K562 (cell line): ENCODE data around the gene SKIC2. TPM values are rescaled to one million over a fixed set of nuclear protein-coding genes. Genes with fewer than 3 reads are reported as not detected.
A peak's percentile ranks its signal among the peaks of the same experiment; 100 is the strongest.

ENCODE experiments used
- ATAC-seq: fragments of 200-7000 bp; cut with Tn5 transposase; 3 replicates; pipeline ENCODE4 v1.9.1; 2020; ENCODE audit warnings: moderate library complexity
- BruUV-seq: library from RNA; stranded (reverse); fragments of 400-500 nt; replicated peaks from 2 replicates; lab custom pipeline; 2021; lab: Mats Ljungman, UMichigan
- CTCF ChIA-PET: fragments of 300-600 bp; formaldehyde crosslinking; extraction: SDS; loops from one replicate; lab custom pipeline; 2021; ENCODE audit warnings: low intra/inter-chr PET ratio; lab: Yijun Ruan, JAX
- POLR2A ChIA-PET: fragments of 300-600, 350-650 bp; sonication (Branson Sonifier 250); formaldehyde crosslinking; extraction: SDS; loops from one replicate; lab custom pipeline; 2021; ENCODE audit warnings: antibody characterized with exemption, inconsistent platforms; lab: Yijun Ruan, JAX
- DNase-seq, 4 experiments: peaks; one replicate each; pipeline versions ENCODE4 v3.0.0 to v3.0.0-alpha.2; 2011 to 2018; ENCODE audit warnings: low spot score in 3 of 4, mixed read lengths in 3 of 4; ENCODE audit errors: extremely low read depth in 1 of 4
- FAIRE-seq: peaks from 2 replicates; lab custom pipeline; 2011; peaks lifted over from hg19 to GRCh38; lab: Jason Lieb, UNC
- H2AFZ ChIP-seq: 2 replicates; pipeline ENCODE4 v1.6.0; 2011; ENCODE audit warnings: low read depth, low read length, control low read depth, inconsistent platforms
- H3K27ac ChIP-seq: fragments of 200-600 bp; 3 replicates; pipeline ENCODE4 v1.8.0; 2011; ENCODE audit warnings: low read depth, mild to moderate bottlenecking, control low read depth, inconsistent platforms, low read length, moderate library complexity, mixed read lengths; ENCODE audit errors: extremely low read depth
- H3K27me3 ChIP-seq, 2 experiments: fragments of 300-600 bp in 1 of 2; 2 replicates in 1 of 2; 3 replicates in 1 of 2; pipeline versions ENCODE4 v1.6.0 to v1.8.0; 2011; ENCODE audit warnings: inconsistent platforms in 2 of 2, low read length in 2 of 2, mild to moderate bottlenecking in 1 of 2, mixed read lengths in 1 of 2, moderate library complexity in 1 of 2; ENCODE audit not compliant: control insufficient read depth in 2 of 2, insufficient read depth in 2 of 2
- H3K36me3 ChIP-seq: fragments of 300-600 bp; 3 replicates; pipeline ENCODE4 v1.8.0; 2011; ENCODE audit warnings: mild to moderate bottlenecking, low read length, inconsistent platforms; ENCODE audit not compliant: control insufficient read depth, insufficient read depth
- H3K4me1 ChIP-seq, 2 experiments: fragments of 200-600 bp in 1 of 2; replicated peaks in 1 of 2; 2 replicates in 1 of 2; 3 replicates in 1 of 2; pipeline versions ENCODE4 v1.5.1 to v1.8.0; 2011; ENCODE audit warnings: inconsistent platforms in 2 of 2, low read length in 2 of 2, mild to moderate bottlenecking in 1 of 2, mixed read lengths in 1 of 2, moderate library complexity in 1 of 2; ENCODE audit not compliant: control insufficient read depth in 2 of 2, insufficient read depth in 2 of 2
- H3K4me2 ChIP-seq: 2 replicates; pipeline ENCODE4 v1.6.1; 2011; ENCODE audit warnings: low read length, control low read depth, inconsistent platforms, mixed read lengths; ENCODE audit not compliant: insufficient read depth
- H3K4me3 ChIP-seq: fragments of 200-600 bp; sonication (generic), shearing (Covaris generic); 2 replicates; pipeline ENCODE4 v1.5.1; 2016; ENCODE audit warnings: control low read depth, inconsistent platforms
- H3K79me2 ChIP-seq: fragments of 200-600 bp; 3 replicates; pipeline ENCODE4 v1.8.0; 2011; ENCODE audit warnings: low read length, inconsistent platforms; ENCODE audit not compliant: control insufficient read depth, insufficient read depth
- H3K9ac ChIP-seq, 2 experiments: 2 replicates each; pipeline versions ENCODE4 v1.6.0 to v1.6.1; 2011; ENCODE audit warnings: low read depth in 2 of 2, low read length in 2 of 2, control low read depth in 1 of 2, inconsistent platforms in 1 of 2, mild to moderate bottlenecking in 1 of 2, mixed read lengths in 1 of 2; ENCODE audit not compliant: insufficient read depth in 1 of 2
- H3K9me1 ChIP-seq: one replicate; pipeline ENCODE4 v1.6.0; 2011; ENCODE audit warnings: inconsistent platforms, mild to moderate bottlenecking, low read length, moderate library complexity; ENCODE audit not compliant: control insufficient read depth, insufficient read depth
- H3K9me3 ChIP-seq: replicated peaks from 2 replicates; pipeline ENCODE4 v1.5.1; 2011; ENCODE audit warnings: low read depth, low read length, inconsistent platforms; ENCODE audit not compliant: control insufficient read depth, insufficient read depth
- H4K20me1 ChIP-seq: replicated peaks from 2 replicates; pipeline ENCODE4 v1.6.1; 2011; ENCODE audit warnings: low read length, inconsistent platforms, mixed read lengths; ENCODE audit not compliant: control insufficient read depth, insufficient read depth
- ARID3A ChIP-seq: IDR thresholded peaks from 2 replicates; pipeline ENCODE4 v1.6.1; 2012; ENCODE audit warnings: low read depth, low read length, improper control_type of control experiment, borderline replicate concordance
- BRD9 ChIP-seq: fragments of 450-650 bp; IDR thresholded peaks from 2 replicates; pipeline ENCODE4 v1.6.1; 2018; ENCODE audit warnings: low read depth; ENCODE audit not compliant: partially characterized antibody
- CBX3 ChIP-seq, 2 experiments: IDR thresholded peaks; 1 replicate in 1 of 2; 2 replicates in 1 of 2; pipeline ENCODE4 v1.6.1; 2012; ENCODE audit warnings: inconsistent platforms in 2 of 2, low read length in 2 of 2, borderline replicate concordance in 1 of 2, control low read depth in 1 of 2
- JUN ChIP-seq, 2 experiments: sonication (generic) in 1 of 2; formaldehyde crosslinking in 1 of 2; IDR thresholded peaks; 2 replicates each; pipeline versions ENCODE4 v1.6.1 to v1.8.0; 2012 to 2022; ENCODE audit warnings: borderline replicate concordance in 2 of 2, mild to moderate bottlenecking in 2 of 2, improper control_type of control experiment in 1 of 2, low read depth in 1 of 2, low read length in 1 of 2, missing genetic modification reagents in 1 of 2
- KAT8 ChIP-seq: fragments of 450-650 bp; IDR thresholded peaks from 2 replicates; pipeline ENCODE4 v1.6.1; 2016; ENCODE audit warnings: low read depth, mild to moderate bottlenecking
- LARP7 ChIP-seq: fragments of 450-650 bp; IDR thresholded peaks from 2 replicates; pipeline ENCODE4 v1.6.1; 2016
- MAFF ChIP-seq: IDR thresholded peaks from 2 replicates; pipeline ENCODE4 v1.6.1; 2012; ENCODE audit warnings: low read length, improper control_type of control experiment
- MAFK ChIP-seq: IDR thresholded peaks from 2 replicates; pipeline ENCODE4 v1.6.1; 2011; ENCODE audit warnings: low read length, improper control_type of control experiment
- NFE2L1 ChIP-seq: fragments of 450-650 bp; IDR thresholded peaks from 2 replicates; pipeline ENCODE4 v1.6.1; 2016; ENCODE audit warnings: missing genetic modification characterization, low read depth, mild to moderate bottlenecking, missing compliant biosample characterization, moderate library complexity, borderline replicate concordance
- POLR2A ChIP-seq: fragments of 450-650 bp; conservative IDR thresholded peaks from 2 replicates; pipeline ENCODE4 v1.6.1; 2016
- POLR2AphosphoS5 ChIP-seq: IDR thresholded peaks from 2 replicates; pipeline ENCODE4 v1.6.1; 2011; ENCODE audit warnings: mild to moderate bottlenecking, low read depth, low read length, moderate library complexity; ENCODE audit not compliant: control insufficient read depth, insufficient read depth
- PPARD ChIP-seq: fragments of 250-450 bp; sonication (Bioruptor Pico); IDR thresholded peaks from 2 replicates; pipeline ENCODE4 v1.8.0; 2022; ENCODE audit warnings: inconsistent platforms, mild to moderate bottlenecking, moderate library complexity
- SNRNP70 ChIP-seq: fragments of 200-400 bp; formaldehyde crosslinking; optimal IDR thresholded peaks from 2 replicates; pipeline ENCODE3; 2017; ENCODE audit warnings: low read depth, low read length
- TCF3 ChIP-seq: sonication (generic); formaldehyde crosslinking; IDR thresholded peaks from 2 replicates; pipeline ENCODE4 v1.4.0; 2020; ENCODE audit warnings: mild to moderate bottlenecking, missing genetic modification reagents
- VEZF1 ChIP-seq: fragments of 200-800 bp; sonication (Bioruptor generic); IDR thresholded peaks from 2 replicates; pipeline ENCODE4 v1.6.1; 2017; ENCODE audit warnings: missing genetic modification characterization, missing compliant biosample characterization
- WGBS: fragments of 100-300 bp; shearing (Covaris generic); methylation state at CpG from one replicate; pipeline ENCODE4 v1.1.6; 2016; ENCODE audit warnings: low coverage, mixed read lengths; ENCODE audit not compliant: insufficient coverage; ENCODE audit errors: missing lambda C conversion rate; 5-methylcytosine and 5-hydroxymethylcytosine counted together
- in situ Hi-C: fragments of 300-500 bp; cut with MboI; formaldehyde crosslinking; loops from 4 replicates; pipeline ENCODE4 v1.15.0; 2018; ENCODE audit warnings: inconsistent platforms, mixed read lengths
- intact Hi-C: fragments of 100-400 bp; cut with micrococcal nuclease; formaldehyde crosslinking; loops from 2 replicates; pipeline ENCODE4 v1.14.2; 2022
- polyA plus RNA-seq, 8 experiments: library from polyadenylated mRNA; depleted of rRNA in 4 of 8; stranded (reverse) in 5 of 8; unstranded in 3 of 8; fragments of >200 nt; fragmentation: Nextera tagmentation in 2 of 8; fragmentation: Illumina TruSeq in 1 of 8; extraction: Ambion mirVana in 2 of 8; extraction: Trizol in 1 of 8; gene quantifications; 2 replicates each; pipeline versions ENCODE4 v1.2.1 to v1.2.3, GENCODE V29; 2011 to 2014; ENCODE audit warnings: inconsistent platforms in 1 of 8, missing spikeins in 1 of 8
- total RNA-seq, 7 experiments: library from RNA; depleted of rRNA in 6 of 7; stranded (reverse); fragments of >200 nt in 6 of 7; fragmentation: Illumina TruSeq in 2 of 7; extraction: Trizol in 2 of 7; gene quantifications; 2 replicates each; pipeline versions ENCODE4 v1.2.1 to v1.2.3, GENCODE V29; 2011 to 2021; ENCODE audit warnings: low replicate concordance in 1 of 7
- TF ChIP-seq, protein P1 (sequence below): sonication (generic); formaldehyde crosslinking; IDR thresholded peaks from 2 replicates; pipeline ENCODE4 v1.9.0; 2022; ENCODE audit warnings: mild to moderate bottlenecking, missing genetic modification reagents

The SKIC2 gene
- total and polyA plus RNA-seq, 9 of the 15 experiments (the other 6 are each of a cell fraction or from before 2014, with no cell fraction given), result 3.3 to 94.6 (median 38.8) TPM

- Histone ChIP-seq H3K4me3 (peak overlapping the region; percentile 56), H3K4me2 (peak overlapping the region; percentile 99), H3K9ac (peak overlapping the region; percentile 90 to 96), H3K27me3 (no peaks in the 10 kb centered on the region), H2AFZ (no peak overlapping the region), H3K79me2 (peaks cover 48% of the 10 kb centered on the region), H3K9me3 (no peaks in the 10 kb centered on the region), H4K20me1 (no peaks in the 10 kb centered on the region), H3K4me1 (peaks cover 56 to 61% of the 10 kb centered on the region in 2 experiments; a peak in 4 of 5 replicates), H3K36me3 (peaks cover 69% of the 10 kb centered on the region), H3K27ac (peak overlapping the region; percentile 84), H3K9me1 (no peaks in the 10 kb centered on the region)
- in situ Hi-C loops (loop anchor here (5.0 kb wide), 1 partner anchor 47 kb away; no protein-coding TSS in a partner anchor), intact Hi-C loops (loop anchor here (10.0 kb wide), 1 partner anchor 235 kb away; the partner anchor contains the start of gene CLIC1)
- peak; percentile 91 for FAIRE-seq
- ChIA-PET POLR2A (interaction anchor here (0.6 to 5.8 kb wide), 13 partner anchors 8 to 310 kb away, joined by 3 to 74 read pairs (median 3); partner anchors contain the start of genes C6orf47, NELFE and SKIC2), CTCF (no interaction called here)
- no TSS peak for BruUV-seq
- DNase-seq, result peak; percentile 42 to 89 (median 68)
- peak; percentile 37 for ATAC-seq
- 49% methylated on average over 17 of the region's 17 CpGs for WGBS
- TF ChIP-seq ARID3A (peak; percentile 68; the same call in 1 of the 2 replicates), VEZF1 (CRISPR knock-in tag) (peak; percentile 58), KAT8 (no peak), NFE2L1 (tag) (peak; percentile 72), POLR2AphosphoS5 (0 out of 2 replicates have a peak, but pooled peaks have one; percentile 32), TCF3 (CRISPR knock-in tag) (peak; percentile 68; the same call in 1 of the 2 replicates), CBX3 (IDR thresholded peaks at IDR 0.05; ENCODE audit: borderline replicate concordance in 1 of 2, low read length in 2 of 2) (0 out of 3 replicates have a peak, but pooled peaks of 1 of the 2 experiments have one; percentile 19), MAFF (peak; percentile 93), LARP7 (peak; percentile 75; the same call in 1 of the 2 replicates), MAFK (peak; percentile 90), BRD9 (peak; percentile 24), SNRNP70 (peak; percentile 35), POLR2A (peak; percentile 70), JUN (IDR thresholded peaks at IDR 0.05; ENCODE audit: borderline replicate concordance, low read depth, low read length) (peak; percentile 78), JUN (CRISPR knock-in tag; IDR thresholded peaks at IDR 0.05; ENCODE audit: borderline replicate concordance) (no peak; the same call in 1 of the 2 replicates), PPARD (CRISPR knock-in tag) (no peak)
- TF ChIP-seq, protein P1, sequence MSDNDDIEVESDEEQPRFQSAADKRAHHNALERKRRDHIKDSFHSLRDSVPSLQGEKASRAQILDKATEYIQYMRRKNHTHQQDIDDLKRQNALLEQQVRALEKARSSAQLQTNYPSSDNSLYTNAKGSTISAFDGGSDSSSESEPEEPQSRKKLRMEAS (CRISPR knock-in tag), result peak; percentile 5; the same call in 1 of the 2 replicates
Measured at GRCh38 chr6:31969712-31970603, 11.0 kb downstream of the SKIC2 start.
